ENCODE results near the gene LAMC1.

Gene LAMC1

DNA sequence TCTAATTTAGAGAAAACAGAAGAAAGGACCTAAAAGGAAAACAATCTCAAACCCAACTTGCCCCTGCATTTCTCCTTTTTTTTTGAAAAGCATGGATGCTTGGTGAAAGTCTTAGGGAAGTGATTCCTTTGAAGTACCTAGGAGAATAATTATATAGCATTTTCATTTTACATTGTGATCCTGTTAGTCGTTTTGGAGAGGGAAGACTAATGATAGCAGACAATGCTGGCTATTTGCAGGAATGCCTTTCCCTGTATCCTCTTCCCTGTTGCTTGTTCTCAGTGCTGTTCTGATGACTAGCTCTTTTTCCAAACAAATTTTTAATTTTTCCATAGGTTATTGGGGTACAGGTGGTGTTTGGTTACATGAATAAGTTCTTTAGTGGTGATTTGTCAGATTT, 53.9 kb downstream of the LAMC1 start:
- DNase-seq (ENCODE audit: low read depth in 2 of 3, low spot score in 1 of 3): no peak

DNA sequence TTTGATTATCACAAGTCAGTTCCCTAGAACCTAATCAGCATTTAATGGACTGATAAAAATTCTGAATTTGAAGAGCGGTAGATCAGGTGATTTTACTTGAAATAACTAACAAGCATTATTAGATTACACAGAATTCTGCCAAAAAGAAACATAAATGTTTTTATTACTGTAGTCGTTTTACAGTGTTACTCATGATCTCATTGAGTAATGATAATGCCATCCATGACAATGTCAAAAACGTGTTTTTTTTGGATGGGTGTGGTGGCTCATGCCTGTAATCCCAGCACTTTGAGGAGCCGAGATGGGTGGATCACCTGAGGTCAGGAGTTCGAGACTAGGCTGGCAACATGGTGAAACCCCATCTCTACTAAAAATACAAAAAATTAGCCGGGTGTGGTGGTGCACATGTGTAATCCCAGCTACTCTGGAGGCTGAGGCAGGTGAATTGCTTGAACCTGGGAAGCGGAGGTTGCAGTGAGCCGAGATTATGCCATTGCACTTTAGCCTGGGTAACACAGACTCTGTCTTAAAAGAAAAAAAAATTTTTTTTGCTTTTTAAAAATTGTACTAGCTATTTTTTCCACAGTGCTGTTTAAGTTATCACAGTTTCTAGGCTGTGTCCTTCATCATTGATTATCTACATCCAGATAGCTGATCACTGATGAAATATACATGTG, 56.6 kb downstream of the LAMC1 start:
- no peak for DNase-seq (ENCODE audit: low read depth in 2 of 3, low spot score in 1 of 3)

DNA sequence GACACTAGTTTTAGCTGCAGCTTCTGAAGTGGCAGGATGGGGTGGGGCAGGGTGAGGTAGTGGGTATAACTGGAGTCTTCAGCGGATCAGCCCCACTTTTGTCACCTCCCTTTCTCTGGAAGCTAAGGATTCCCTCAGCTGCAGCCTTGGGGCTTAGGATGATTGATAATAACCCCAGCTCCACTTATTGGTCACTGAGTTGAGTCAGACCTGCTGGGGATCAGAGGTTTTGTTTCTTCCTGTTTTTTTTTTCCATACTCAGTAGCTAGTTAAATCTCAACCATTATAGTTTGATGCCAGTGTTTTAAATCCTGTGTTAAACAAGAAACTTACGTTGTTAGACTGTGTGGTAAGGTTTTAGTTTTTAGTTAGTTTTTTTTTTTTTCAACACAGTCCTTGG, 57.2 kb downstream of the LAMC1 start:
- DNase-seq (ENCODE audit: low read depth in 2 of 3, low spot score in 1 of 3): no peak

DNA sequence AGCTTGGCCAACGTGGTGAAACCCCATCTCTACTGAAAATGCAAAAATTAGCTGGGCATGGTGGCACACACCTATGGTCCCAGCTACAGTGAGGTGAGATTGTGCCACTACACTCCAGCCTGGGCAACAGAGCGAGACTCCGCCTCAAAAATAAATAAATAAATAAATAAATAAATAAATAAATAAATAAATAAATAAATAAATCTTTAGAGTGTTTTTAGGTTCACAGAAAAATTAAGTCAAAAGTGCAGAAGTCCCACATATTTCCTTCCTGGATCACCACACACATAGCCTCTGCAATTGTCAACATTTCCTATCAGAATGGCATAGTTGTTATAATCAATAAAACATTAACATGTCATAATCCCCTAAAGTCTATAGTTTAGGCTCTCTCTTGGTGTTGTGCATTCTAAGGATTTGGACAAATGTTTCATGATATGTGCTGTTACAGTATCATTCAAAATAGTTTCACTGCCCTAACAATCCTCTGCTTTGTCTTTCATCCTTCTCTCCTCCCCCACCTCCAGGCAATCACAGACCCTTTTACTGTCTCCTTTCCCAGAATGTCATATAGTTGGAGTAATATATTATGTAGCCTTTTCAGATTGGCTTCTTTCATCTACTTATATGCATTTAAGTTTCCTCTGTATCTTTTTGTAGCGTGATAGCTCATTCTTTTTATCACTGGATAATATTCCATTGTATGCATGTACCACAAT, 58.3 kb downstream of the LAMC1 start:
- no peak for DNase-seq (ENCODE audit: low read depth in 2 of 3, low spot score in 1 of 3)

DNA sequence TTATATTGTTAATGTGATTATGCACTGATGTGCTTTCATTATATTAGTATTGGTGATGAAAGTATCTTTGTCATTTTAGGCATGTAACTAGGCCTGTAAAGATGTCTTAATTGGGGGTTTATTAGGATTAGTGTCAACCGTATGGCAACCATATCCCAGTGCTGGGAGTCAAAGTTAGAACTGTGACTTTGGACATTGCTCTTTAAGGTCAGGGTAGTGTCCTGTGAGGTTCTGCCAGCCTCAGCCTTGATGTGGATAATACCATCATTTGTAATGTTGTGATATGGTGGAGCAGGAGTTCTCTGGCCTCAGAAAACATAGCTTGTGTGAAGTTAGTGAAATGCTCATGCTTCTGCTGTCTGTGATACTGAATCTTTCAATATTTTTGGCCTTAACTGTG, 59.4 kb downstream of the LAMC1 start:
- DNase-seq (ENCODE audit: low read depth in 2 of 3, low spot score in 1 of 3): no peak

DNA sequence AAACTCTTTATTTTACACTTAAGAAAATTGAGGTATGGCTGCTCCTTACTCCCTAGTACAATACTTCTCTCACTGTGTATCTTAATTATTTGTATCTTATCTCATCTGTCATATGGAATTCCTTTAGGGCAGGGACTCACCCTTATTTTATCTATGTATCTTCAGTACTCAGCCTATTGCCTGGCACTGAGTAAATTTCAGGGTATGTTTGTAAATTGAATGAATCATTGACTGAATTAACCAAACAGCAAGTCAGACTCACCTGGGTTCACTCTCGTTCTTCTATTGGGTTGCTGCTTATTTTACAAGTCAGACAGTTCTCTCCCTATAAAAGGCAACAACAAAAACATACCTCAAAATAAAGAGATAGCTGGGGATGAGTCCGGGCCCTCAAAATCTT, 63.8 kb downstream of the LAMC1 start:
- DNase-seq (ENCODE audit: low read depth in 2 of 3, low spot score in 1 of 3): no peak

DNA sequence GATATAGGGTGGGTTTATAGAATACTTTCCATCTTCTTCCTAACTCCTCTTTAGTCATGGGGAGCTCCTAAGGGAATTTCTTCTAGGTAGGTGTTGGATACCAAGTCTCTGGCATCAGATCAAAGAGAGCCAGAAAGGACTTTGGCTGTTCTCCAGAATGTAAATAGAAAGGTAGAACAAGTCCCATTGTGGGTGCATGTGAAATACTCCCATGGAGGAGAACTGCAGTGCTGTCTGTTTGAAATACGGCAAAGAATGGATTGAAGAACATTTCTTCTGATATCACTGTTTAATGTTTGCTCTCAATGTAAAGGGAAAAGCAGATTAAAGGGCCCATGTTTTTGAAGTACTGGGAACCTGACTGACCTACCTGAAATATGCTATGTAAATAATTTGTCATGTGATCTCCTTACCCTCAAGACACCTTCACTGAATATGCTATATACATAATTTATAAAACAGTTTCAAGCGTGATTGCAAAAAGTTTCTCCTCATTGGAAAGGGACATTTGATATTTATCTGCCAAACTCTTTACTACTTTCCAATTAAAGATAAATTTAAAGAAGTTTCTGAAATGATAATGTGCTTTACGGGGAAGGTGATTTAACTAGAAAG, 65.9 kb downstream of the LAMC1 start:
- DNase-seq (ENCODE audit: low read depth in 2 of 3, low spot score in 1 of 3): no peak

DNA sequence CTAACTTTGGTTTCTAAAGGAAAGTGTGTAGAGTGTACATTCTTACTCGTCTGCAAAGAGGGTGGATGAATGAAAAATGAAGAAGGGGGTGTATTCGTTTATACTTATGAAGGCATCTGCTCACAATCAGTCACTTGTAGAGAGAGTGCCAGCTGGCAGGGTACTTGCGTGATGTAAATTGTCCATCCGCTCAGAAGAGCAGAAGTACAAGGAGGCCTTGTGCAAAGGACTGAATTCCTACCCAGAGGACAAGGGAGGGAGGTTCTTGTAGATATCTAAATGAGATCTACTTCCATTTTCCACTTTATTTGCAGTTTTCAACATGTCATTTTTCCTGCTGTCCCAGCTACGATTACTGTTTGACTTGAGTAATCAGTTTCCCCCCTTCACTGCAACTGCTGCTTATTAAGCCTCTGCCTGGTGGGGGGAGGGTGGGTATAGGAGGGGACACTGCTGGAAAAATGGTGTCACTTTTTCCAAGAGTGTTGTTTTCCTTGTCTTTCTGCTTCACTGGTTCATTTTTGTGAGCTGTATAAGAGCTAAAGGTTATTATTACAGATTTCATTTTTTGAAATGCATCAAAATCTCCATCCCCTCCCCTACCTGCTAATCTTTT, 67.3 kb downstream of the LAMC1 start:
- DNase-seq (ENCODE audit: low read depth in 2 of 3, low spot score in 1 of 3): no peak

DNA sequence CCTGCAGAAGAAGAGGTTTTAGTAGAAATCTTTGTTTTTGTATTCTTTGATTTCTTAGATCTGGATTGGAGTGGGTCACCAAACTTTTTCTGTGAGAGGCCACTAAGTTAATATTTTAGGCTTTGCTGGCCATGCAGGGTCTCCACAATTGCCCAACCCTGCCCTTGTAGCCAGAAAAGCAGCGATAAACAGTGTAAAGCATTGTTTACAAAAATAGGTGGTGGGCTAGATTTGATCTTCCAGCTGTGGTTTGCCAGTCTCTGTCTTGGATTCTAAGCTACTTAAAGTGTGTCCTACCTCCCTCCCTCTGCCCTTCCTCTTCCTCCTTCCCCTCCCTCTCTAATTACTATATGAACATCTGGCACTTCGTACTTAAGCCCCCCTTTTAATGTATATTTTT, 68.0 kb downstream of the LAMC1 start:
- DNase-seq (ENCODE audit: low read depth in 2 of 3, low spot score in 1 of 3): no peak

DNA sequence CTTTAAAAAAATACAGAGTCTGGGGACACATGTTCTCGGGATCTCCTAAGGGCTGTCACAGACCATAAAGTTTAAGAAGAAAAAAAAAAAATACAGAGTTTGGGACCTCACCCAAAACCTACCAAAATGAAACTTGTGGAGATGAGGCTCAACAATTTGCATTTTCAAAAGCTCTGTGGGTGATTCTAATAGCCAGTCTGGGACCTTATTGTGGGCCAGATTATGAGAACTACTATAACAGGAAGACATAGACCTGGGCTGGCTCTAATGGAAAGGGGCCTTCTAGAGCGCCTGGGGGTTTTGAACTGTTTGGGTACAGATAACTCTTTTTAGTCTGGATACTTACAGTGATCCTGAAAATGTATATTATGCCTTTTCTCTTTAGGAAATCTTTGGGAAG, 69.1 kb downstream of the LAMC1 start:
- no peak for DNase-seq (ENCODE audit: low read depth in 2 of 3, low spot score in 1 of 3)

DNA sequence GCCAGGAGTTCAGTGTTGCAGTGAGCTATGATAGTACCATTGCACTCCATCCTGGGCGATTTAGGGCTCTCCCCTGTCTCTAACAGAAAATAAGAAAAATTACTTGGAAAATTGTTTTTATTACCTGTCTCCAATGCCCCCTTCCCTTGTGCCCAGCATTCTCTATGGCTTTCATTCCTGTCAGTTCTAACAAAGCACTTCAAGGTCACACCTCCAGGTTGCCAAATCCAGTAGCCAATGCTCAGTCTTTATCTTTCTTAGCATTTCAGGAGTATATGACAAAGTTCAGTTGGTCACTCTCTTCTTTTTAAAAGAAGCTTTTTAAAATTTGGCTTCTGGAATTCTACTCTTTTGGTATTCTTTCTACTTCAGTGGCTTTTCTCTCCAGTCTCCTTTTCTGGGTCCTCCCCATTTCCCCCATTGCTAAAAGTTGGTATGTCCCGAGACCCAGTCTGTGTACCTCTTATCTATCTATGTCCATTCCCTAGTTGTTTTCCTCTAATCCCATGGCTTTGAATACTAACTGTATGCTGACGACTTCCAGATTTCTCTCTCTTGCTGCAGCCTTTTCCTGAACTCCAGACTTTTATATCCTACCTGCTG, 69.9 kb downstream of the LAMC1 start:
- DNase-seq (ENCODE audit: low read depth in 2 of 3, low spot score in 1 of 3): no peak

DNA sequence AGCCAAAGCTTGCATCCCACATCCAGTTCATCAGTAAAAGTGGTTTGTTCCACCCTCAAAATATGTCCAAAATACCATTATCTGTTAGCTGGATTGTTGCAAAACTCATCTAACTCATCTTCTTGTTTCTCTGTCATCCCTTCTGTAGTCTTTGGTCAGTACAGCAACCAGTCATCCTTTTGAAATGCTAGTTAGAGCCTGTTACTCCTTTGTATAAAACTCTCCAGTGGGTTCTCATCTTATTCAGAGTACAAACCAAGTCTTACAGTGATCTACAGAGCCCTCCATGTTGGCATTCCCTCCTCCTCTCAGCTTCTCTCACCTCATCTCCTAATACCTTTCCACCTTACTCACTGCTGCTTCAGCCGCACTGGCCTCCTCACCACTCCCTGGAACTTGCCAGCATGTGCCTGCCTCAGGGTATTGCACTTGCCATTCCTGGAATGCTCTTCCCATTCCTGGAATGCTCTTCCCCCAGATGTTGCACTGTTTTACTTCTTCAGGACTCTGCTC, 70.6 kb downstream of the LAMC1 start:
- DNase-seq (ENCODE audit: low read depth in 2 of 3, low spot score in 1 of 3): no peak

DNA sequence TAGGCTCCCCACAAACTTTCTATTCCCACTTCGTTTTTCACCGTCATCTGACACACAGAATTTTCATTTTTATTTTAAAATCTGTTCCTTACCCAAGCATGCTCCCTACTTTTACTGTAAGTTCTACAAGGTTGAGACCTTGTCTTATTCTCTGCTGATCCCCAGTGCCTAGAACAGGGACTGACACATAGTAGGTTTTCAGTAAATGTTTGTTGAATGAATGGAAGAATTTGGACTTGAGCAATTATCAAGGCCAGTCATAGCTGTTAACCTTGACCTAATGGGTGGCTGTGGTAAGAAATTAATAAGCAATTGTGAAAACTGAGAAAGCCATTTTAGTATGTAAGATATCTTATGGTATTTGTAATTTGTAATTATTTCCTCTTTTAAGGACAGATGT, 71.1 kb downstream of the LAMC1 start:
- DNase-seq (ENCODE audit: low read depth in 2 of 3, low spot score in 1 of 3): no peak

DNA sequence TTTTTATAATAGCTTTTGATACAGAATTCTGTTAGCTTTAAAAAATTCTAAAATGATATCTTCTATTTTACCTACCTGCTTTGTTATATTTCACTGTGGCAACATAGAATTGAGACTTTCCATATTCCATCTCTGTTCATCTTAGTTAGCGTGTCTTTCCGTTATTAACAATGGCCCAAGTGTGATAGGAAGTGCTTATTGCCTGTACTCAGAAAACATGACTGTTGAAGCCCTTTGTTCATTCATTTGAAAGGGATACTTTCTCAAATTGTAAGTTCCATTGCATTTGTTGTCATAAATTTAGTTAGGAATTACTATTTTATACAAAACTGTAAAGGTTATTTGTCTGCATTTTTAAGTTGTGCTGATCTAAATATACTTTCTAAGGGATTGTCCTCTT, 73.1 kb downstream of the LAMC1 start:
- no peak for DNase-seq (ENCODE audit: low read depth in 2 of 3, low spot score in 1 of 3)

DNA sequence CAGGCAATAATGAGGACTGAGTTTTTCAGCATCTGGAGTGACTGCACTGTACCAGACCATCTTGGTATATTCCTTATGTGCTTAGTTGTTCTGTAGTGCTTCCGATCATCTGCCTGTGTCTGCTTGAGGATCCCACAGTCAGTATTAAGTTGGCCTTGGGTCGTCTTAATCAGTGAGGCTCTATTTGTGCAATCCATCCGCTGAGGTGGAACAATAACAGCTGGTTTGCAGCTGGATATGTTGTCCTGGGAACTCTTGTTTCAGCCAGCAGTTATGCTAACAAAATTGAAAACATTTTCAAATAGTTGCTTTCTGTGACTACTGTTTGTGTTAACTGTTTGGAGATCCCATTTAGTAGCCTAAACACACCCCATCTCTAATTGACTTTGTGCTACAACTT, 73.7 kb downstream of the LAMC1 start:
- DNase-seq (ENCODE audit: low read depth in 2 of 3, low spot score in 1 of 3): no peak

DNA sequence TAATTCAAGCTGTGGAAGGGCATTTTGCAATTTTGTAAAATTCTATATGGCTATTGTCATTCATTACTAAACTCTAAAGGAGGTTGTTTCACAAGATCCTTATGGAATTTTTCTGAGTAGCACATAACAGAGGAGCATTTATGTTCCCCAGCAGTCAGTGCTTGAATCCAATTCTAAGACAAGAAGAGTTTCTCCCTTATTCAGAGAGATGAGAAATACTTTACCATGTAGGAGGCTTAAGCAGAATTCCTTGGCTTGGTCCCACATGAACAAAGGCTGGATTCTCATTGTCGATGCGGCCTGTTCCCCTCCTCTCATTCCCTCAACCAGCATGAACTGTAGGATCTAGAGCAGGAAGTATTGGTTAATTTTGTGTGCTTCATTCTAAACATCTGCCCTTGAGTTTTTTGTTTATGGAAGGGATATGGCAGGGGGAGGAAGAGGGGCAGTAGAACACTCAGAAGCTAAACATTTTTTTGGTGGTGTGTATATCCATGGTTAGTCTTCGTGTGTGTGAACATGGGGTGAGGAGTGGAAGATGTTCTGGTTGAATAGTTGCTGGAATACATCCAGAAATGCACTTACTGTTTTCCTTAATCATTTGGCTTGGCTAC, 74.3 kb downstream of the LAMC1 start:
- no peak for DNase-seq (ENCODE audit: low read depth in 2 of 3, low spot score in 1 of 3)

DNA sequence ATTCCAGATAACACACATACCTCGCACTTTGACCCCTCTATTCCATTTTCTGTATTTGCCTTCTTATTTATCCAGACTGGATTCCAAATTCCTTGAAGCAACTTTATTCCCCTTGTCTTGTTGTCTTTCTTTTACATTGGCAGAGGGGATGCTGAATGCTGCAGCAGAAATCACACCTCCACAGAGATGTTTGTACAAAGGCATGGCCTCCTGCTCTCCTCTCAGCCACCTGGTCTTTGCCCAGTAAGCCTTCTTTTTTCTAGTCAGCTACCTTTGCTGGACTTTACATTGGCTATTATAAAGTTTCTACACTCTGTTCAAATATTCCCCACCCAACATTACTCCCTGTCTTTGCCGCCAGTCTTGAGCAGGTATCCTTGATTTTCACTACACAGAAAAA, 75.1 kb downstream of the LAMC1 start:
- DNase-seq (ENCODE audit: low read depth in 2 of 3, low spot score in 1 of 3): no peak

DNA sequence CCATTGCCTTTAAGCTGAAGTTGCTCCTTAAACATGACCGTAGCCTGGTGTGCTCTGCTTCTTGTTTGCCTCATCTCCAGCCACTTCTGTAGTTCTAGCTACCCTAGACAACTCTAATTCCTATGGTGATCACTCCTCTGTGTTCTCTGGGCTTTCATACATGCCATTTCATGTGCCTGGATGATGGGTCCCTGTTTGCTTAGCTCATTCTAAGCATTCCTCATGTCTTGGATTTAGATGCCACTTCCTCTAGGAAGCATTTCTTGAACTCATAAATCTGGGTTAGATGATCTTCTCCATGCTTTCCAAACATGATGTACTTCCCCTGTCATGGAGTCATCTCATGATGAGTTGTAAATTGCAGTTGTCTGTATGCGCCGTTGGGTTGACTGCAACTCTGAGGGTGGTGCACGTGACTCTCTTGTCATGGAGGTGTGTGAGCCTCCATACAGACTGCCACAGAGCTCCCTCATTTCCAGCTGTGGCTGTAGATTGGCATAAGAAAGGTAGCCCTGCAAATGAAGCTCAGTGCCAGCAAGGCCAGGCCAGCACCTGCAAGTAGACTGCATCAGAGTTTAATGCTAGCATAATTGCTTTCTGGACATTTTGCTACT, 77.2 kb downstream of the LAMC1 start:
- DNase-seq (ENCODE audit: low read depth in 2 of 3, low spot score in 1 of 3): no peak

DNA sequence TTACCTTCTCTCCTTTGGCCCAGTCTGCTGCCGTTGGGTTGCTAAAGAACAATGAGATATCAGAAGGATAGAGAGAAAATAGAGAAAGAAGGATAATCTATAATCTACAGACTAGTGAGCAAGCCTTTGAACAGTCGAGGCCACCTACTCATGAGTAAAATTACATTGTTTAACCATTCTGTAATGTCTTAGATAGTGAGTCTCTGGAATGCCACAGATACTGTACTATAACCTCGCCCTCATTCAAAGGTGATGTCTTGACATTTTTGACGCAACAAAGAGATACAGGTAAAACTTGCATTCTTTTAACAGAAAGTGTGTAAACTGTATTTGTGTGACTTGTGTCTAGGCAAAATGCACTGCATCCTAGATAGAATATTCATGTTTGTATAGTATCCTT, 77.9 kb downstream of the LAMC1 start:
- DNase-seq (ENCODE audit: low read depth in 2 of 3, low spot score in 1 of 3): no peak

DNA sequence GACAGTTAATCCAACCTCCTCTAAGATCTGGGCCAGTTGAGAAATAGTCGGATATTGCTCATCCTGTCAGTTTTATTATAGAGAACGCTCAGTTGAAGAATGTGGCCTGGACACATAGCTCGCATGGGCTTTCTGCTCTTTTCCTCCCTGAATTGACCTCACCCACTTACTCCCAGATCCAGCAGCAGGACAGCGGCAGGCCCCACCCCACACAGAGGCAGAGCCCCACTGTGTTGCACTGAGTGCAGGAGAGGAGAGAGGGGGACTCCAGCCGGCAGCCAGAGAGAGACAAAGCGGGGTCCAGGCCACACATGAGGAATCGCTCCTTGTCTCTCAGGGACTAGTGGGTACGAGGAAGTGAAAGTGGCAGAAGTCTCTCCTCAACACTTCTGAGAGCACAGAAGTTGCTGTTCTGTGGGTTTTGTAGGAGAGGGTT, 78.6 kb downstream of the LAMC1 start:
- no peak for DNase-seq (ENCODE audit: low read depth in 2 of 3, low spot score in 1 of 3)

DNA sequence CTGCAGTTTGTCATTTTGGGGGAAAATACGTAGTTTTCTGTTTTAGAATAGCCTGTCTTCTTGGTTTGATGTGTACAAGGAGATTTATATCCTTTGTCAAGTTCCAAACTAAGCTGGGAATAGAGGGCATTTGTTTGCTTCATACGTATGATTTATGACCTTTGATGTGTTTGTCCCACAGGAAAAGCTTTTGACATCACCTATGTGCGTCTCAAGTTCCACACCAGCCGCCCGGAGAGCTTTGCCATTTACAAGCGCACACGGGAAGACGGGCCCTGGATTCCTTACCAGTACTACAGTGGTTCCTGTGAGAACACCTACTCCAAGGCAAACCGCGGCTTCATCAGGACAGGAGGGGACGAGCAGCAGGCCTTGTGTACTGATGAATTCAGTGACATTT, 79.9 kb downstream of the LAMC1 start:
- DNase-seq (ENCODE audit: low read depth in 2 of 3, low spot score in 1 of 3): no peak
